GM19238 (cell line): ENCODE measurements around the gene CDH12.
"Not testable (repeated sequence)": the region's sequence is repeated elsewhere in the genome, so short reads cannot be mapped to it uniquely, and the experiment has no call there.

Experiments used
- DNase-seq: peaks from one replicate; pipeline ENCODE4 v3.0.0; 2011; ENCODE audit warnings: low spot score; ENCODE audit not compliant: insufficient read length

The CDH12 gene

DNA sequence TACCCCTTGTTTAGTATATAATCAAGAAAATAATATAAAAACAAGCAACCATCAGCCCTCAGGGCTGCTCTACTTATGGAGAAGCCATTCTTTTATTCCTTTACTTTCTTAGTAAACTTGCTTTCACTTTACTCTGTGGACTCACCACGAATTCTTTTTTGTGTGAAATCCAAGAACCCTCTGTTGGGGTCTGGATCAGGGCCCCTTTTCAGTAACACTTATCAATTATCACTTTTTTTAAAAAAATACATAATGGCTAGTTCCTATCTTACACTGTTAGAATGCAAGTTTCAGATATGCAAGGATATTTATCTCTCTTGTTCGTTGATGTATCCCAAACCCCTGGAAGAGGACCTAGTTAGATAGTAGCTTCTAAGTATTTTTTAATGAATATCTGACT, 687.2 kb downstream of the CDH12 start:
- not testable (repeated sequence) for DNase-seq

DNA sequence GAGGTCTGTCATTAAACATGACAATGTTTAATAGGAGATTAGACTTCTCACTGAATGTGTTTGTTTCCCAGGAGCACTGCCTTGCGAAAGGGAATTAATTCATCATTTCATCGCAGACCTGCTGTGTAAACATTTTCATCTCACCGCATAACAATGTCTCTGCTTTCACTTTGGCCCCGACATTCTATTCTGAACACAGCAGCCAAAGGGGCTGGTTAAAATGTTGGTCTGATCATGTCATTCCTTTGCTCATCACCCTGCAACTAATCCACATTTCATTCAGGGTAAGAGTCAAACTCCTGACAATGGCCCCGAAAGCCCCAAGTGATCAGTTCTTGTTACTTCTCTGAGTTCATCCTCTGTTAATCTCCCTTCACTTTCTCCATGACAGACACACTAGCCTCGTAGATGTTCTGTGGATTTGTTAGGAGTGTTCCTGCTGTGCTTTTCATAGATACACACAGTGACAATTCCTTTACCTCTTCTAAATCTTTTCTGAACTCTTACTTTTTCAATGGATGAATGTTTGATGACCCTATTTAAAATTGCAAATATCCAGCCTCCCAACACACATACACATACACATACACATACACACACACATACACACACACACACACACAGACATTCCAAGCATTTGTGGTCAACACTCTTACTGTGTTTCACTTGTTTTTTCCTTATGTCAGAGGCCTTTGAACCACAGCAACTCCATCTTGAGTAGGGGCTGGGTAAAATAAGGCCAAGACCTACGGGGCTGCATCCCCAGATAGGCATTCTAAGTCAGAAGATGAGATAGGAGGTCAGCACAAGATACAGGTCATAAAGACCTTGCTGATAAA, 688.0 kb downstream of the CDH12 start:
- DNase-seq = not testable (repeated sequence)

DNA sequence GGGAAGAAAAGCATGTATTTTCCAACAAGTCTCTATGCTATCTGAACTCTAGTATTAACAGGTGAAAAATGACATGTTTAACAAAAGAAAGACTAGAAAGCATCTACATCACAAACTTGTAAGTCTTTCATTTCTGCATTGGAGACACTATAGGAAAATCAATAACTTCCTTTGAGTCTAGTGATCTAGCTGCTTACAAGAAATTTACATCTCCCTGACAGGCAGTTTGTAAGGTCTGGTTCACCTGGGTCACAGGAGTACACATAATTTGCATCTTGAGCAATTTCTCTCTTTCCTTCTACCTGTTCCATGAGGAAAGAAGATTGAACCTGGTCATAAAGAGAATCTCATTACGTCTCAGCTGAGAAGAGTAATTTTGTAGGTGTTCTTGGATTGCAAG, 696.2 kb downstream of the CDH12 start:
- not testable (repeated sequence) for DNase-seq

DNA sequence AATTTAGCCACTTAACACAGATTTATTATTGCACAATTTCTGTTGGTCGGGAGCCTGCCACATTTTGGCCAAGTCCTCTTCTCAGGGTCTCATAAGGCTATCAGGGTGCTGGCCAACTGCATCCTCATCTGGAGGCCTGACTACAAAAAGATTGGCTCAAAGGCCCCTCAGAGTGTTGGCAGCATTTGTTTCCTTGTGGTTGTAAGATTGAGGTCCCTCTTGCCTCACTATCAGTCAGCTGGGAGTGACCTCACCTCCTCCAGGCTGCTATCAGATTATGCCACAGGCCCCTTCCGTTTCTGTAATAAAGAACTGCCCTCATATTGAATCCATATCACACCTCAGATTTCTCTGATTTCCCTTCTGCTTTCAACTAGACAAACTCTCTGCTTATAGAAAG, 698.4 kb downstream of the CDH12 start:
- not testable (repeated sequence) for DNase-seq

DNA sequence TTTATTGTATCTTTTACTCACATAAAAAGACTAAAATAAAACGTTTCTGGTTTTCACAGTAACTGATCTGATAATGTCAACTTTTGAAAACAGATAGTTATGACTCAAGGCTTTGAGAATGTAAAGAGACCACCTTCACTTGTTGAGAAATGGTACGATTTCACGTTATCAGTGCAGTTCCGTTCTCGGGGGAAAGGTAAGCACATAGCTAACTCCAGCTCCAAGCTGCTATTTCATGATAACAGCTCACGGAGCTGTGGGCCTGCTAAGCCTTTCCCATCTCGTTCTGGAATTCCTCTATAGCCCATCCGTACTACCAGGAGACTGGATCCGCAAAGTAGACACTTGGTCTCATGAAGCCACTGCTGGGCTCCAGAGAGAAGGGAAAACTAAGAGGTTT, 701.3 kb downstream of the CDH12 start:
- not testable (repeated sequence) for DNase-seq

DNA sequence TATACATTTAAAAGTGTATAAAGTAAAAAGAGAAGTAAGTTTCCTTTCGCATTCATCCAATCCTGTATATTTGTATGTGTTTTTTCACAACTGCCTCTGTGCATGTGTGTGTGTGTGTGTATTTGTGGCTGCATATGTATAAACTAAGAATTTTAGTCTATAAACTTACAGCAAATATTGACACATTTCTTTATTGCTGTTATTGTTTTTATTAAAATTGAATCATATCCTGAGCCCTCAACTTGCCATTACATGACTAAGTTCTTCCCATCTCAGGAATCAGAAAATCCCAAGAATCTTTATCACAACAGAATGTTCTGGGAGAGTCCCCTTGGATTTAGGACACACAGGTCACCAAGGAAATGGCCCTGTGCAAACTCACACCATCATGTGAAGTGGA, 712.7 kb downstream of the CDH12 start:
- not testable (repeated sequence) for DNase-seq

DNA sequence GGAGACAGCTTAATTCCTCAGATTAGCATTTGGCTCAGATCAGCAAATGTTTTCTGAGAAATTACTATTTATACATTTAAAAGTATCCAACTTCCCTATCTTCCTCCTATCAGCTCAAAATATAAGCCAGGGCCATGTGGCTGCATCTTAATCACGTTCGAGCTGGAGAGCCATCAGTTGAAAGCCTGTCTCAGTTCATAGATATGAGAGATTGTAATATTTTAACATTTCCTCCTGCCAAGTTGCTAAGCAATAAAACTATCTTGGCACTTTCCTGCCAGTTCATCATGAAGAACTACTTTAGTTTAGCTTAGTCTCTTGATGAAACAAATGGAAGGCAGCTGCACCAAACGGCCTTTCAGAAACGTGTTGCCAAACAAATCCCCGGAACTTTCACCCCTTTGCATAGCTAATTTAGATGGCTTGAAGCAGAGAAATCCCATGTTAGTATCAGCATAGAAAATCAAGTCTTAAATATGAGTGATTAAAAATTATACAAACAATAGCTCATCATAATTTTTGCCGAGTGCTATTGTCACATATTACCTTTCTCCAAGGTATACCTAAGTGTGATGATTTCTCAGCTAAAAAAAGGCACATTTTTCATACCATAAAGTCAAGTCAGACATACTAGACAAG, 713.4 kb downstream of the CDH12 start:
- not testable (repeated sequence) for DNase-seq

DNA sequence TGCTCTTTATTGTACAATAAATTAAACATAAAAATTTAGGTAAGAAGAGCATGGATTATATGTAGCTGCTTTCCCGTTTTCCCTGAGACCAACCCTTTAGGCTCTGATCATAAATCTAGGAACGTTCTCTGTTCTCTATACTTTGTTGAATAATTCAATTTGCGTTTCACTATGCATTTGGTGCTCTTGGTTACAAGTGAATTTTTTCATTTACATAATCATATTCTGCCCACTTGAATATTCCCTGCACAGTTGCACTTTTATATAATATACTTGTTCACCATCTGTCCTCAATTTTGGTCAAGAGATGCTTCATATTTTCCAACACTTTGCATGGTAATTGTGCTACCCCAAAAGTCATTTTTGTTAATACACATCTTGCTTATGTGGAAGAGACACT, 741.8 kb downstream of the CDH12 start:
- no peak for DNase-seq

DNA sequence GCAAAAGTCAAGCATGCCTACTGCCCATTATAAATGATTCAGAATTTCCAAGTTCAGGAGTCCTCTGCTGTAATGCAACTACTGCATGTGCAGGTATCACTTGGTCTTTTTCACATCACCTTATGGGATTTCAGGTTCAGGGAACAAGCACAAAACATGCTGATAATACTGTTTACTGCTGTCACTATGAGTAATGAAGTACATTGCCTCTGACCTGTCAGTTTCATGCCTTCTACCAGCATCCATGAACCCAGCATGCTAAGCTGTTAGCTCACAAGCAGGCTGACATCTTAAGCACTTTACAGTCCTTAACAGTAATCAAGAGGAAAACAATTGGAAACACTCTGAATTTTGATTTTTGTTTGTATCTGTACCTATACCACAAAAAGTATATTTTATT, 743.8 kb downstream of the CDH12 start:
- DNase-seq = no peak

DNA sequence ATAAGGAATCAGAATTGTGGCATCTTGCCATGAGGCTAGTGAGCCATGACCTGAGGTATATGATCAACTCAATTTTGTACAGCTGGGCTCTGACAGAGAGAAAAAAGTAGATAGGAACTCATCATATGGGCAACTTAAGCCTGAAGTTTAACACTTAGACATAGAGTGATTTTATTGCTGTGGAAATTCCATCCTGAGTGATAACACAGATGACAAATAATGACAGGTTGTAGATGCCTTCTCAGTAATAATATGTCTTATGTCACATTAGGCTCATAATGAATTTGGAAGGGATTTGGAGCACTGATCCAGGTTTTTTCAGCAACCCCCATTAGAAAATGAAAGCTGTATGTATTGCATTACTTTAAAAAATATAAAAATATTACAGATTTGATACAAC, 744.6 kb downstream of the CDH12 start:
- no peak for DNase-seq

DNA sequence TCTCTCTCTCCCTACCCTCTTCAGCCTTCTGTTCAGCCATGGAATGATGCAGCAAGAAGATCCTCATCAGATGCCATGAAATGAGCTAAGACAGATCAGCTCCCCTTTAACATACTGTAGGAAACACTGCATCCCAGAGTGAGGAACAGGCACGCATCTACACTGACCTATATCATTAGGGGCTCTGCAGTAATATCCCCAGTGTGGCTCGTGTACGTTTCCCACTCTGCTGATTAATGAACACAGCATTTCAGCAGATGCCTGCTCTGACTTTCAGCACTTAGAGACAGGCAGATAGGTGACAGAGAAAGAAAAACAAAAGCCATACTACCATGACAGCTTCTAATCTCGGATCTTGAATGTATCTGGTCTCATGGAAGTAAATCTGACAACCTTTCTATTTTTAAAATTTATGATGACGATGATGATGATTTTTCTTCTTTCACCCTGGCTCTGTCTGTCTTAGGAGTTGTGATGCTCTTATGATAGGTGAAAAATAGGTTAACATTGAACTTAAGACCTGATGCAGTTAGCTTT, 750.3 kb downstream of the CDH12 start:
- DNase-seq = no peak

DNA sequence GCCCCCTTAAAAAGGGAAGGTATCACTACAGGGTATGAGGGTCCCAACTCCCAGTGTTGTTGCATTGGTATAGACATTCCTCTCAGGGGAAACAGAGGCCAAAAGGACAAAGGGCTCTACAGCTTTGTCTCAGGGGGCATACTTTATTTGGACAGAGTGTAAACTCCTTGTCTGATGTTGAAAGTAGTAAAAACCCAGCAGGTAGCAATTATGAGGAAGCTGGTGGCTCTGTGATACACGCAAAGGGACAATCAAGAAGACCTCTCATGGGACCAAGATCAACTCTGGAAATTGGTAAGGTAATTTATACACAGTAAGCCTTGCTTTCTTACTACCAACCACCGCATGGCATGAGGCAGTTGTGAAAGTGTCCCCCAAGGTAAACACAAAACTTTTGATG, 764.6 kb downstream of the CDH12 start:
- DNase-seq = no peak

DNA sequence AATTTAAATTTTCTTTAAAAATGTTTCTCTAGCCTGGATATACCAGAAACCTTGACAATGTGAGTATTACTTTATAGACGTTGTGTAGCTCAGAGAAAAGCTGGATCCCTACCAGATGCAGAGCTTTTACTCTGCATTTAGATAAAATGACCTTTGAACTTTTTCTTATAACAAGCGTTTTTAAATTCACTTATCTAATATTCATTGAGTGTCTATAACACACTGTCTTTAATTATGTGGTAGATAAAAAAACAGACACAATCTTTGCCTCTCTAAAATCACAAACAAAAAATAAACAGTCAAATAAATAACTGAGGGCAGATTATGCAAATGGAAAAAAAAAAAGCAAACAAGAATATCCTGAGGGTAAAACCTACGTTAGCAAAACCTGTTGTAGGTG, 773.6 kb downstream of the CDH12 start:
- DNase-seq = no peak

DNA sequence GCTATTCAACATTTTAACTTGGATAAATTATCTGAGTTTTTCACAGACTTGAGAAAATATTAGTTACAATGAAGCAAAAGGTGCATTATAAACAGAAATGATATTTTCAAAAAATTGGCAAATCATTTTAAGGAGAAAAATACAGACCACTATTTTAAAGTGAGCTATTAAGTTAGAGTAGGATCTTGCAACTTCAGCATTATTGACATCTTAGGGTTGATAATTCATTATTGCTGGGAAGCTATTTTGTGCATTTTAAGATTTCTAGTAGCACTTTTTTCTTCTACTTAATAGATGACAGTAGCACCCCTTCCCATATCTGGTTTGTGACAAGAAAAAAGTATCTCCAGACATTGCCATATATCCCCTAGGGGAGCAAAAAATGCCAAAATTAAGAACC, 774.1 kb downstream of the CDH12 start:
- DNase-seq = no peak

DNA sequence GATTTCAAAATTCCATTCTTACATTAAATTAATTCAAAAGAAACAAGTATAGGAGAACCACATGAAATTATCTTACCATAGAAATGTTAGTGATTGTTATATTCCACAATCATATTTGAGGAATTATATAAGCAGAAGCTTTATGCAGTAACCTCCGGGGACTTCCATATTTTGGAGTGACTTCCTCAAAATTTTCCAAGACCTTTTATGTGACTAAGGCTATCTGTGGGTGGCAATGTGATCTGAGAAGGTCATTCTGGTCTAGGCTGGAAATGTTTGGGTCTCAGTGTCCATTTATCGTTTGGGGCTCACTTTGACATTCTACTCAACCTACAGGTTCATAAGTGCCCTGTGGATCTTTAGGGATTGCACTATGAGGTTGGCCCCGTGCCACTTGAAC, 776.6 kb downstream of the CDH12 start:
- DNase-seq = no peak

DNA sequence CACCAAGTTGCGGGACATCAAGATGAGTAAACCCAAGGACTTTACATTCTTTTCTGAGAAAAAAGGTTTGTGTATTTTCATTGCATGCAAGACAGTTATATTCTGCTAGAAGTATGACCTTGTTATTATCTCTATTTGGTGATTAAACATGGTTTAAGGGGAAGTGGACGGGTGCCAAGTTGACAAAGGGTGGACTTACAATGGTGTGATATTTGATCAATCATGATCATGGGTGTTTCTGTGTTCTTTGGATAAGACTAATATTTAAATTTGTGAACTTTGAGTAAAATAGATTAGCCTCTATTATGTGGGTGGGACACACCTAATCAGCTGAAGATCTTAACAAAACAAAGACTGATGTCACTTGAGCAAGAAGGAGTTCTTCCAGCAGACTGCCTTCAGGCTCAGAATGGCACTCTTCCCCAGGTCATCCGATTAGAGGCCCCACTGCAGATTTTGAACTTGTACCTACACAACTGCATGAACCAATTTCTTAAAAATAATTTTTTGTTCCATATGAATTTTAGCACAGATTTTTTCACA, 782.9 kb downstream of the CDH12 start:
- DNase-seq = no peak

DNA sequence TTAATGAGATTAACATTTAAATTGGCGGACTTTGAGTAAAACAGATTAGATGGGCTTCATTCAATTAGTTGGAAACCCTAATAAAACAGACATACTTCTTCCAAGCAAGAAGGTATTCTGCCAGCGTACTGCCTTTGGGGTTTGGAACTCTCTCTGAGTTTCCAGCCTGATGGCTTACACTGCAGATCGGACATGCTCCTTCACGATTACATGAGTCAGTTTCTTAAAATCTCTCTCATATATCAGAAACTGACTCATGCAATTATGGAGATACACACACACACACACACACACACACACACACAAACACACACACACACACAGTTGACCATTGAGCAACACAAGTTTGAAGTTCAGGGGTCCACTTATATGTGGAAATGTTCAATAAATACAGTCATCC, 789.4 kb downstream of the CDH12 start:
- DNase-seq = no peak

DNA sequence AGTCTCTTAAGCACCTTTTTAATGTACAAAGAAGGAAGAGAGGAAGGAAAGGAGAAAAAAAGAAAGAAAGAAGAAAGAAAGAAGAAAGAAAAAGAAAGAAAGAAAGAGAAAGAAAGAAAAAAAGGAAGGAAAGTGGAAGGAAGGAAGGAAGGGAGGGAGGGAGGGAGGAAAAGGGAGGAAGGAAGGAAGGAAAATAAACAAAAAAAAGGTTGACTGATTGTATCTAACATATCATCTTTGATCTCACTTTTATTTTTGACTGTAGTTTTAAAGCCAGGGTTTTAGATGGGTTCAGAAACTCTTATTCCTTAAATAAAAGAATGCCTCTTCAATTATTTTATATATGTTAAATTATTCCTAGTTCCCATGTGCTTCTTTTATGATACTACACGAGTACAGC, 794.5 kb downstream of the CDH12 start:
- DNase-seq = no peak

DNA sequence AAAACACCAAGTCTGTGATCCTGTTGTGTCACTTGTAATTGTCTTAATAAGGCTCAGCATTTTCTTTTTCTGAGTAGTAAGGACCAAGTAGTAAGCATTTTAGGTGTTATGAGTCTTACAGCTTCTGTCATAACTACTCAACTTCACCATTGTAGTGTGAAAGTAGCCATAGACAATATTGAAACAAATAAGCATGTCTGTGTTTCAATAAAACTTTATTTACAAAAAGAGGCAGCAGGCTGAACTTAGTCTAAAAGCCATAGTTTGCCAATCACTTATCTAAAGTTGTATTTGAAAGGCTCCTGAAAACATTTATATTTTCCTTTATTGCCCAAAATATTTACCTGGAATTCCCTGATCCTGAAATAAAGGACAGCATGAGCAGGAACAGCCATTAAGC, 796.1 kb downstream of the CDH12 start:
- DNase-seq = no peak

DNA sequence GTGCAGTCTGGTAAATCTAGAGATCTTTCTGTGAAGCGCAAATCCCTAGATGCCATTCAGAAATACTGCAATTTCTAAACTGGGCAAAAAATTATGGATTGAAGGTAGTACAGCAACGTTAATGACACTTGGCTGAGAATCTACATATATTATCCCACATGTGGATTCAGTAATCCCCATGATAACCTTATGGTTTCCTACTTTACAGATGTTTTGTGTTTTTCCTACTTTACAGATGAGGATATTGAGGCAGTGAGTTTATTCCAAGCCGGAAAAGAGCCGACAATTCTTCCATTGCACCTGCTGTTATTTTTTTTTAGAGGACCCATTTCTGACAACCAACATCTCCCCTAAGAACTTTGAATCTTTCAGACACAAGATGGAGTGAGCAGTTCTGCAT, 796.5 kb downstream of the CDH12 start:
- DNase-seq = no peak

DNA sequence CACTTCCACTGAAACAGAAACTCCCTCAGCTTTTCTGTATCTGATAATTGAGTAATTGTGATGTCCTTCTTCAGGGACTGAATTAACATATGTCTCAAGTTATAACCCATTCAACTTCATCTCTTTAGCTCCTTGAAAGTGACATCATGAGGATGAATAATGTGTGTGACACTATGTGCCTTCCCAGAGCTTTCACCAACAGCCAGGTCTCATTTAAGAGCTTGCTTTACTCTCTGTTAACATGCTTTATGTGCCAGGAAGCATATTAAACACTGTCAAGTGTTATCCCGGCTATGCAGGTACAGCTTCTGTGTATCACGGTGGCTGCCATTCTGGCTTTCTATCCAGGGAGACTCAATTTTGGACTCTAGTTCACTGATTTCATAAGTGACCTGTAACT, 799.9 kb downstream of the CDH12 start:
- no peak for DNase-seq

DNA sequence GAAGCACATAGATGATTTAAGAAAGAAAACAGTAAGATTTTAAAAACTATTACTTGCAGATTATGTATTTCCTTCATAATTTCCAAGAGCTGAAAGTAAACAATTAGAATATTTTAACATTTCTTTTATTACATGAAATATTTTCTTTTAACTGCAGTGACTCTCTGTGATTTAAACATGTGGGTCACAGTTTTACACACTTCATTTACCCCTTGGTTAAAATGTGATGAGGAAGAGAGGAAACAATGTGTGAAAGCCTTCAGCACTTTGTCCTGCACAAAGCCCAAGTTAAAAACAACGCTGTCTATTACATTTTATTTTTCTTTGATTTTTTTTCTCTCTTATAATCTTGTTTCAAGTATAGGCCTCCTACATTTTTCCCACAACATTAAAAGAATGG, 801.3 kb downstream of the CDH12 start:
- DNase-seq = no peak

DNA sequence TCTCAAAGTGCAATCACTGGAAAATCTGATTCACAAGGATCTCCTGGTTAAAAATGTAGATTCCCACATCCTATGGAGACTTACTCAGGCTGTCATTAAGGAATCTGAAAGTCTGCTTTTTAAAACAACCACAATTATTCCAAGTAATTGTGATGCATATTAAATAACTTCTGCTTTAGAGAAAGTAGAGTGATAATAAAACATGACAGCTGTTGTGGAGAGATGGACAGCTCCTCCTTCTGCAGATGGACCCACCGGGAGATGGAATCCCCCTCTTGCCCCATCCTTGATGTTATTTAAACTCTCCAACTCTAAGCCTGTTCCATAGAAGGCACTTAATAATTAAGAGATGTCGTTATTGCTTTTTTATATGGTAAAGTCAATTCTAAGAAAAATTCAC, 802.2 kb downstream of the CDH12 start:
- DNase-seq = no peak
